Duodenal mucosa (tissue), 2 donors: ENCODE measurements around the gene SLC18B1.
"Not testable (repeated sequence)": the region's sequence is repeated elsewhere in the genome, so short reads cannot be mapped to it uniquely, and the experiment has no call there.

ENCODE experiments used
- H3K27ac ChIP-seq: one replicate; pipeline ENCODE4 v1.7.0; 2013; ENCODE audit warnings: low read depth, low read length
- H3K27me3 ChIP-seq, 2 donors: one replicate each; pipeline ENCODE4 v1.7.0; 2013; ENCODE audit warnings: low read length in 2 of 2, control low read depth in 1 of 2; ENCODE audit not compliant: insufficient read depth in 2 of 2, control insufficient read depth in 1 of 2
- H3K36me3 ChIP-seq, 2 donors: one replicate each; pipeline ENCODE4 v1.7.0; 2013; ENCODE audit warnings: low read length in 2 of 2, control low read depth in 1 of 2; ENCODE audit not compliant: insufficient read depth in 2 of 2, control insufficient read depth in 1 of 2
- H3K4me1 ChIP-seq, 2 donors: one replicate each; pipeline ENCODE4 v1.7.0; 2013; ENCODE audit warnings: low read length in 2 of 2, control low read depth in 1 of 2; ENCODE audit not compliant: insufficient read depth in 2 of 2, control insufficient read depth in 1 of 2
- H3K4me3 ChIP-seq, 2 donors: one replicate each; pipeline ENCODE4 v1.7.0; 2013; ENCODE audit warnings: low read length in 2 of 2, low read depth in 1 of 2
- H3K9ac ChIP-seq, 2 donors: one replicate each; pipeline ENCODE4 v1.7.0; 2013; ENCODE audit warnings: low read length in 2 of 2, low read depth in 1 of 2
- H3K9me3 ChIP-seq, 2 donors: one replicate each; pipeline ENCODE4 v1.7.0; 2013; ENCODE audit warnings: low read length in 2 of 2, control low read depth in 1 of 2; ENCODE audit not compliant: control insufficient read depth in 1 of 2

The SLC18B1 gene

DNA sequence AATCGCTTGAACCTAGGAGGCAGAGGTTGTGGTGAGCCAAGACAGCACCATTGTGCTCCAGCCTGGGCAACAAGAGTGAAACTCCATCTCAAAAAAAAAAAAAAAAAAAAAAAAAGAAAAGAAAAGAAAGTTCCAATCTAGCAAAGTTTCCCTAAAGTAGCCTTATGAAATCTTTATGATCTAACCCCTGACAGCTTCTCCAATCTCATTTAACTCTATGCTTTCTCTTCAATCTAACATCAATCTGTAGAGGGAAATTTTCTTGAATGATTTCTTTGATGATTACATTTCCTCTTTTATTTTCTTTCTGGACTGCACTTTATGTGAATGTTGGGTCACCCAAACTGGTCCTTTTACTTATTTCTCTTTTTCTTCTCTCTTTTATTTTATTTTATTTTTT, 2.2 kb upstream of the SLC18B1 start:
- no peak overlapping the region for H3K4me3 ChIP-seq
- H3K4me1 ChIP-seq = peaks cover 0 to 8% of the 10 kb centered on the region in 2 donors
- no peak overlapping the region for H3K27ac ChIP-seq
- H3K9me3 ChIP-seq = peaks cover 0 to 6% of the 10 kb centered on the region in 2 donors
- no peaks in the 10 kb centered on the region for H3K36me3 ChIP-seq
- H3K27me3 ChIP-seq = no peaks in the 10 kb centered on the region
- H3K9ac ChIP-seq = no peak overlapping the region

DNA sequence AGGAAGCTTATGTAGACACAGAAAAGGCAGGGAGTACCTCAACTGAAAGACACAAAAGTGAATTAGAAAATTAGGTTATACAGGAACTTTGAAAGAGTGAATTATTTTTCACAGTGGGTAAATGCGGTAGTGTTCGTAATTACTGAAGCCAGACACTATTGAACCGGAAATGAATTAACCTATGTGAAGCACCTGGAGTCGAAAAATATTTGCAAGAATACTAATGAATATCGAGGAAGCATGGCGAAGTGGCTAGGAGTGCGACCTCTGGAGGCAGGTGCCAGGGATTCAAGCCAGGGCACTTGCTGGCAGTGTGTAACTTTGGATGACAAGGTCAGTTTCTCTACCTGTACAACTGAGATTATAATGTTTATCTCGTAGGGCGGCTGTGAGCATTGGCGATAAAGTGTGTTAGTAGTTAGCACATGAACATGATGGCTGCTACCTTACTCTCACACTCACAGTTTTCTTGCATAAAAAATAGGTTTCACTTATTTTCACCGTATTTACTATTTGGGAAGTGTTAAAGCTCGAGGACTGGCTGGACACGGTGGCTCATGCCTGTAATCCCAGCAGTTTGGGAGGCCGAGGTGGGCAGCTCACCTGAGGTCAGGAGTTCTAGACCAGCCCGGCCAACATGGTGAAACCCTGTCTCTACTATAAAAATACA, 567 bp upstream of the SLC18B1 start:
- Histone ChIP-seq H3K36me3 (peaks cover 0 to 11% of the 10 kb centered on the region in 2 donors), H3K4me3 (peak overlapping the region; percentile 74 to 75), H3K9ac (peak overlapping the region; percentile 36 to 80), H3K27me3 (no peaks in the 10 kb centered on the region), H3K4me1 (peaks cover 0 to 8% of the 10 kb centered on the region in 2 donors), H3K9me3 (peaks cover 0 to 6% of the 10 kb centered on the region in 2 donors), H3K27ac (peak overlapping the region; percentile 41)

DNA sequence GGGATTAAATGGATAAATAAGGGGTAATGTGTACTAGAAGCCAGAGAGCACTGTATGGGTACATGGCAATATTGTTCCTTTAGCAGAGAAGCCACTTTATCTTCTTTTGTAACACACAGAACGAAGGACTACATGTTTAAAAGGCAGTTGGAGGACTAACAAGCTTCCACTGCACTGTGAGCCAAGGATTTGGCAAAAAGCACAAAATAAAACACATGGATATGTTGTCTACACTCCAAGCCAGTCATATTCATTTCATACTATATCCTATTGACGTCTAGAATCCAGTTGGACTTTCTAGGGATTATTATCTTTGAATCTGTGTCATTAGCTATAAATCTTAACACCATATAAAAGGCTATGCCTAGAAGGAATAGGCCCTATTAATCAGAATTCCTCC, 3.0 kb downstream of the SLC18B1 start:
- H3K27ac ChIP-seq = no peak overlapping the region
- H3K4me3 ChIP-seq = no peak overlapping the region
- no peak overlapping the region for H3K9ac ChIP-seq
- peaks cover 0 to 8% of the 10 kb centered on the region in 2 donors for H3K4me1 ChIP-seq
- no peaks in the 10 kb centered on the region for H3K9me3 ChIP-seq
- H3K36me3 ChIP-seq = peaks cover 0 to 23% of the 10 kb centered on the region in 2 donors
- no peaks in the 10 kb centered on the region for H3K27me3 ChIP-seq

DNA sequence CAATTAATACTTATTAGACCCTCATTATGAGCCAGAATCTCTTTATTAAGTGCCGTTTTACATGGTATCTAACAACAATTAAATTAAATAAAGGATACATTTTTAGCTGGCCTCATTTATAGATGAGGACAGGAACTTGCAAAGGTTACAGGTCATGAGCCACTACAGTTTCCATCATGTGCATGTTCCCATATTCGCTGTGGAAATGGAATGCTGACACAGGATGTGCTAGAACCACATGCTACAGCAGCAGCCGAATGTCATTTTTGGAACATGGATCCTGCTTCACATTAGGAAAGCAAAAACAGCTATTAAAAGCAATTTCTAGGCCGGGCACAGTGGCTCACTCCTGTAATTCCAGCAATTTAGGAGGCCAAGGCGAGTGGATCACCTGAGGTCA, 5.9 kb downstream of the SLC18B1 start:
- Histone ChIP-seq H3K4me1 (peaks cover 0 to 1% of the 10 kb centered on the region in 2 donors), H3K4me3 (no peak overlapping the region), H3K9me3 (no peaks in the 10 kb centered on the region), H3K36me3 (peaks cover 6 to 31% of the 10 kb centered on the region in 2 donors), H3K27ac (no peak overlapping the region), H3K9ac (no peak overlapping the region), H3K27me3 (no peaks in the 10 kb centered on the region)

DNA sequence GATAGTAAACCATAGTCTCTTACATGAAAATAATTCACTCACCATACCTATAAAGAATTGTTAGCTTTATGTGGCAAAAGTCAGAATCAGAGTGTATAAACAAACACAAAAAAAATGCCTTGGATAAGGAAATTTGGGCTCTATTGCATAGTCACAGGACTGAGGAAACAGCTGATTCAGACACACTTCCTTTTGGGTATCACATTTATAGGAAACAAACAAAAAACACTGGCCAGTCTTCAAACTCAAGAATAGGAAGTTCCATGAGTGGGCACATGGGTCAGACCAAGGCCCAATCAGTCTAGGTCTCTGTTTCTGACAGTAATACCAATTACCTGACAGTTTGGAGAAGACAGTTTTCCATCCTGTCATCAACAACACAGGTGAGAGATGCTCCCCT, 8.0 kb downstream of the SLC18B1 start:
- Histone ChIP-seq H3K9me3 (no peaks in the 10 kb centered on the region), H3K36me3 (peaks cover 16 to 38% of the 10 kb centered on the region in 2 donors), H3K27ac (no peak overlapping the region), H3K9ac (no peak overlapping the region), H3K4me3 (no peak overlapping the region), H3K4me1 (no peaks in the 10 kb centered on the region), H3K27me3 (no peaks in the 10 kb centered on the region)

DNA sequence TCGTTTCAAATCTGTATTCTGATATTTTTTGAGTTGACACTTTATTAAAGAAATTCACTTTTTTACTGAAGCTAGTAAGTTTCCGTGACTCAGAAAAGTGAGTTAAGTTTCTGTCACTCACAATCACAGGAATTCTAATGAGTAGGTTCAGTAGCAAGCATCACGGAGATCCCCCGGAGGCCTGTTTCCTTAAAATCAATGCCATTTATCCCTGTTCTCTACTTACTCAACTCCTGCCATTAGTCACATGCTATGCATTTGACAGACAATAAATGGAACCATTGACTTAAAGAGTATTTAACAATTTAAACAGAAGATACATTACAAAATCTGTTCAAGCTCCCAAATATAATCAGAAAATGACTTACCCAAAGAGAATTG, 9.1 kb downstream of the SLC18B1 start:
- no peaks in the 10 kb centered on the region for H3K27me3 ChIP-seq
- H3K9ac ChIP-seq = no peak overlapping the region
- H3K4me1 ChIP-seq = no peaks in the 10 kb centered on the region
- H3K4me3 ChIP-seq = no peak overlapping the region
- H3K27ac ChIP-seq = no peak overlapping the region
- H3K36me3 ChIP-seq = peaks cover 16 to 37% of the 10 kb centered on the region in 2 donors
- no peaks in the 10 kb centered on the region for H3K9me3 ChIP-seq

DNA sequence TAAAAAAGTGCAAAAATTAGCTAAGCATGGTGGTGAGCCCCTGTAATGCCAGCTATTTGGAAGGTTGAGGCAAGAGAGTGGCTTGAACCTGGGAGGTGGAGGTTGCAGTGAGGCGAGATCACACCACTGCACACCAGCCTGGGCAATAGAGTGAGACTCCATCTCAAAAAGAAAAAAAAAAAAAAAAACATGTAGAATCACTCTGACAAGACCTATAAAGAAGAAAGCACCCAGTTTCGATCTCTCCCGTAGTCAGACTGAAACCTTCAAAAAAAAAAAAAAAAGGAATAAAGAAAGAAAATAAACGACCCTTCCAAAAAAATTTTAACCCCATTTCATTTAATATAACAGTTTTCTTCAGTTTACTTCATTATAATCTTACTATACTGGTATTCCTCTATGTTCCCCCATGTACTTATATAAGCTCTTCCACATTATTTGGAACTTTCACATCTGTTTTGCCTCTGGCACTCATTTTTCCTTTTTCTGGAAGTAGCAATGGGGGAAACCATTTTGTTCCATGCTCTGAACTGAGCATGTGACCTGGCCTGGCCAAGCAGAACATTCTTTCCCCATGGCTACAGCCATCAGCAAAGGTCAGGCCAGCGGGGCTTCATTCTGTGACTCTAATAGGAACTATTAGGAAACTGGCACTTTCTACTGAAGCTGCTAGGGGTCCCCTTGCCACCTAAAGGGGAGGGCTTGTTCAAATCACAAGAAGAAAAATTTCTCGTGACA, 9.6 kb downstream of the SLC18B1 start:
- no peaks in the 10 kb centered on the region for H3K4me1 ChIP-seq
- H3K9me3 ChIP-seq = no peaks in the 10 kb centered on the region
- no peak overlapping the region for H3K9ac ChIP-seq
- H3K27ac ChIP-seq = no peak overlapping the region
- no peak overlapping the region for H3K4me3 ChIP-seq
- H3K36me3 ChIP-seq = peaks cover 16 to 35% of the 10 kb centered on the region in 2 donors
- no peaks in the 10 kb centered on the region for H3K27me3 ChIP-seq

DNA sequence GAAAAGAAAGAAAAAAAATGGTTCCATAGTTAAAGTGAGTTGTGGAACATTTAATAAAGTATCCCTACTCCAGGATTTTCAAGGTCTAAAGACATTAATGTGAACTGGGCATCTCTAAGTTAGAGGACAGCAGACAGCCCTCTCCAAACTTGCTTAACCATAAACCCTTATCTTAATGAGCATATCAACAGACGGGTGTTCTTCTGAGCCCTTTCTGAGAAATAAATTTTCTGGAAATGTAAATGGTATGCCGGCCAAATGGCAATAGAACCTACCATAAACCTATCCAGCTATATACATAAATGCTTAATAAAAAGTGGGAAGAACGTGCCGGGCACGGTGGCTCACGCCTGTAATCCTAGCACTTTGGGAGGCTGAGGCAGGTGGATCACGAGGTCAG, 12.5 kb downstream of the SLC18B1 start:
- H3K27me3 ChIP-seq = no peaks in the 10 kb centered on the region
- H3K27ac ChIP-seq = no peak overlapping the region
- no peaks in the 10 kb centered on the region for H3K9me3 ChIP-seq
- no peak overlapping the region for H3K4me3 ChIP-seq
- no peaks in the 10 kb centered on the region for H3K4me1 ChIP-seq
- H3K36me3 ChIP-seq = peaks cover 16 to 33% of the 10 kb centered on the region in 2 donors
- H3K9ac ChIP-seq = no peak overlapping the region

DNA sequence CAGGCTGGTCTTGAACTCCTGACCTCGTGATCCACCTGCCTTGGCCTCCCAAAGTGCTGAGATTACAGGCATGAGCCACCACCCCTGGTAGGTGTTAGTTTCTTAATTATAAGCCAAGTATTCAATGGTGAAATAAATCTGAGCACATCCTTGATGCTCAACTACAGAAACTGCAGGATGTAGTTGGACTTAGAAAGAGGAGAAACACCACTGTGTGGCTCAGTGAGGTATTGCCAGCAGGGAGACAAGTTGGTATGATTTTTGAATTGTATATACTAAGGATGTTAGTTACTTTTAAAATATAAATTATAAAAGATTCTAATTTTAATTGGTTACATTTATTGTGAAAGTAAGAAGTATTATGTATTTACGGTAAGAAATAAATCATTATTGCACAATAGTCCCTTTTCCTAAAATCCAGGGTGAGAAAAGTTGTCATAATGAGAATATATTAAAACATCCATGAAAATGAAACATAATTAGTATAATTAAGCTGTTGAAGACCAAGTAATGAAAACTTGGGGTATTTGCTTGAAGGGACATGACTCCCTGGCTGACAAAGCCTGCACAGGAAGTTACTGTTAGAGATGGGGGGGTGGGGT, 17.6 kb downstream of the SLC18B1 start:
- no peaks in the 10 kb centered on the region for H3K9me3 ChIP-seq
- no peaks in the 10 kb centered on the region for H3K27me3 ChIP-seq
- no peak overlapping the region for H3K27ac ChIP-seq
- H3K36me3 ChIP-seq = peaks cover 14 to 41% of the 10 kb centered on the region in 2 donors
- H3K4me1 ChIP-seq = no peaks in the 10 kb centered on the region
- no peak overlapping the region for H3K9ac ChIP-seq
- no peak overlapping the region for H3K4me3 ChIP-seq

DNA sequence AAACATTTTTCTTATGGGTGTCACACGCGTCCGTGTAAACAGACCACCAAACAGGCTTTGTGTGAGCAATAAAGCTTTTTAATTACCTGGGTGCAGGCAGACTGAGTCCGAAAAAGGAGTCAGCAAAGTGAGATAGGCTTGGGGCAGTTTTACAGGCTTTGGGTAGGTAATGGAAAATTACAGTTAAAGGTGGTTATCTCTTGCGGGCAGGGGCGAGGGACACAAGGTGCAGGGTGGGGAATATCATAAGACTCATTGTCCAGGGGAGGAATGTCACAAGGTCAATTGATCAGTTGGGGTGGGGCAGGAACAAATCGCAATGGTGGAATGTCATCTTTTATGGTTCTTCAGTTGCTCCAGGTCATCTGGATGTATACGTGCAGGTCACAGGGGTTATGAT, 20.6 kb downstream of the SLC18B1 start:
- H3K36me3 ChIP-seq = peaks cover 17 to 32% of the 10 kb centered on the region in 2 donors
- not testable (repeated sequence) for H3K27me3 ChIP-seq, H3K9ac ChIP-seq, H3K9me3 ChIP-seq, H3K4me3 ChIP-seq, H3K4me1 ChIP-seq, H3K27ac ChIP-seq
